NOMO-1 (cell line): ENCODE results near the gene DBH.

Experiments
- DNase-seq, 2 experiments: peaks; one replicate each; lab custom pipeline; 2025; ENCODE audit not compliant: unreplicated experiment in 2 of 2; lab: John Stamatoyannopoulos, UW

The DBH gene

DNA sequence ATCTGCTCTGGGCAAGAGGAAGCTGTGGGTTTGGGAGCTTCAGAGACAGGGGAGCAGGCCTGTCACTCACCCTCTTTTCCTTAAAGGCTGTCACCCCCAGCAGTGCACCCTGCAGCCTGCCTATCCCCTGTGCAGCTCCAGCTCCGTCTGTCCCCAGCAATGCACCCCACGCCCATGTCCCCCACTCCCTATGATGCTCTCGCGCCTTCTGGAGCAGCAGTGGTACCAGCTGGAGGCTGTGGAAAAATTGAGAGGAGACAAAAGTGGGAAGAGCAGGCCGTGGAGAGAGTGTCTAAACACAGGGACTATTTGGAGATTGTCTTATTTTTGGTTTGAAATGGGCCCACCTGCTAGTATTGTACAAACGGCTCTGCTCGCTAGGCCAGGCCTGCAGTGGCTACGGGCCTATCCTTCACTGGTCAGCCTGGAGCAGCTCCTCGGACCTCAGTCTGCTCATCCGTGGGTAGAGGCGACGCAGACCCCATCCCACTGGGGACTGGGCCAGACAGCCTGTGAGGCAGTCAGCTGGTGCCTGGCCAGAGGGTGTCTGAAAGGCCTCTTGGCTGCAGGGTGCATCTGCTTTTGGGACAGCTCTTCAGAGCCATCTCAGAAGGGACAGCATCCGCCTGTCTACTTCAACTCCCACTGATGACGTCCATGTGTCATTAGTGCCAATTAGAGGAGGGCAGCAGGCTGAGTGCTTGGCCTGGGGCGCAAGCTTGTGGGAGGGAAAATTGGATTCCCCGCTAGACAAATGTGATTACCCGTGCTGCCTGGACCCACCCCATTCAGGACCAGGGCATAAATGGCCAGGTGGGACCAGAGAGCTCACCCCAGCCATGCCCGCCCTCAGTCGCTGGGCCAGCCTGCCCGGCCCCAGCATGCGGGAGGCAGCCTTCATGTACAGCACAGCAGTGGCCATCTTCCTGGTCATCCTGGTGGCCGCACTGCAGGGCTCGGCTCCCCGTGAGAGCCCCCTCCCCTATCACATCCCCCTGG, at the start of gene DBH:
TSS of gene DBH (plus strand) at position 831 of the 999 bp plus-strand sequence. CDS start at position 840, 9 bp downstream.
- no peak for DNase-seq

DNA sequence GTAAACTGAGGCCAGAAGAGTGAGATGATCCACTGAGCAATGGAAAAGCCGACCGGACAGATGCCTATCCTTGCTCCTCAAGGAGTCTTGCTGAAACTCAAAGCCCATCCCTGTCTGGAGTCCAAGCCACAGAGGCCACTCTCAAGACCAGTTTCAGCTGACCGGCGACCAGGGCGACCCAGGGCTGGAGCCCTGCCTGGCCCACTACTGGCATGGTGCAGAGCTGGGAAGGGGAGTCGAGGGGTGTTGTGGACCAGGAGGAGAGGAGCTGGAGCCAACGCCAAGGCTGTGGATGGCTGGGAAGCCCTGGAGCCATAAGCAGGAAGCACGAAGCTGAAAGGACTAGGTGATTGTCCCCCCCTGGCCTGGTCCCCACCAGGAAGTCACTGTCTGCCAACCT, 49.1 kb upstream of the DBH start:
- DNase-seq = no peak

GRCh38 chr9:133587466-133587865, 48.7 kb upstream of the DBH start:
- DNase-seq = no peak

GRCh38 chr9:133589454-133590227, 46.5 kb upstream of the DBH start:
- no peak for DNase-seq

GRCh38 chr9:133590231-133590855, 45.8 kb upstream of the DBH start:
- DNase-seq = no peak

DNA sequence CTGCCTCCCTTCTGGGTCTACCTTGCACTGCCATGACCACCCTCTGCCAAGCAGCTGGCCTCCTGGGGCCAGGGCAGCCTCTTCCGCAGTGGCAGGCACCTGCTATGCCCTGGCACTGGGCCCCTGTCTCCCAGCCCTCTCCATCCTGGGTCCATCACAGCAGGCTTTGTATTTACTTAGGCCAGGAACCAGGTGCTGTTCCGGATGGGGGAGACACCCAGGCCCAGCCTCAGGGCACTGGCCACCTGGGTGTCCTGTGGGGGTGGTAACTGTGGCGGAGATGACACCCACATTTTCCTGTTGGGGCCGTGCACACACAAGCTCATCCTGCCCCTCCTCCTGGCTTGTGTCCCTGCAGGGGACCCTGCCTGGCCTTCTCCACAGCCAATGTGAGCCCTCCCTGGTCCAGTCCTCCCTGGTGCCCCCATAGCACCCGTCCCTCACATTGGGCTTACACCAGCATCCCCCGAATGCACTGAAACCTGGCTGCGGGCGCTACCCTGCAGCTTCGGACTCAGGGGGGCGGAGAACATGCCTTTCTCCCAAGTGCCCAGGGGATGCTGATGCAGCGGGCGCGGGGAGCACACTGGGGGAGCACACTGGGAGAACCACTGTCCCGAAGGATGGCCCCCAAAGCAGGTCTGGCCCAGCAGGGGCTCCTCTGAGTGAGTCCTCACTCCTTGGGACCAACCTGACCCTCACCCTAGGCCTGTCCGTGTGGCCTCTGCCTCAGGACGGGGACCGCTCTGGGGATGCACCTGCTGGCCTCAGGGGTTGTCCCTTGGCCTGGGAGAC, 44.9 kb upstream of the DBH start:
- no peak for DNase-seq

DNA sequence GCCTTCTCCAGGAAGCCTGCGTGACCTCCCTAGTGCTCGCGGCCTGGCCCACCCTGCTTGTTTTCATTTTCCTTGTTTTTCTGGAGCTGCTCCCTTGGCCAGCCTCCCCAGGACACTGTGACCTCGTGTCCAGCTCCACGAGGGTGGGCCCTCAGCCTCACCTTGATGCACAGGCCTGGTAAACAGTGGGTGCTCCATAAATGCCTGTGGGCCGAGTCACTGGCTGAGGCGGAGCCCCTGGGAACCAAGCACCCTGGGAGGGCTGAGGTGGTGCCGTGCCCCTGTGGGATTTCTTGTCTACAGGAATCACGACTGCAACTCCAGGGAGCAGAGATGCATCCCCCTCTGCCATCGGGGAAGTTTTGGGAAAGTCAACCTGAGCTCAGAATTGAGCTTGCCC, 44.2 kb upstream of the DBH start:
- DNase-seq = no peak

DNA sequence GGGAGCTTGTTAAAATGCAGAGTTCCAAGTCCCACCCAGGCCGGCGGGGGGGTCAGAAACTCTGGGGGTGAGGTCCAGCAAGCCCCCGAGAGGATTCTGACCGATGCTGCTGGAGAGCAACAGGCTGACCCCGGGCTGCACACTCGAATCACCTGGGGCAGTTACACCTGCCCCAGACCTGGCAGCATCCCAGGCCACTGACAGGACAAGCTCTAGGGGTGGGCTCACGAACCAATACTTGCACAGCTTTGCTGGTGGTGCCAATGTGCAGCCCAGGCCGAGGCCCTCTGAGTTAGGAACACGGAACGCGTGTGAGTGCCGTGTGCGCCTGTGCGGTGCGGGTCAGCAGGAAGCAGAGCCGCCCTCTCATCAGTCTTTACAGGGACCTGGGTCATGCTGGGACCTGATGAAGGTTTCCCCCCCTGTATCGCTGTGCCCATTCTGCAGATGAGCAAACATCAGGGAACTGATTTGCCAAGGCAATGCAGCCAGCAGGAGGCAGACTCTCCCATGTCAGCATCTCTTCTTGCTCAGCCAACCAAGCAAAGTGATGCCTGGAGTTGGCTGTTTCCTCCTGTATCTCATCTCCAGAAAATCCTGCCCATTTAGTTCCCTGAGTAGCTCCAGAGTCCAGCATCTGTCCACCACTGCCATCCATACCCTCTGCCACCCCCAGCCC, 43.3 kb upstream of the DBH start:
- DNase-seq = no peak

DNA sequence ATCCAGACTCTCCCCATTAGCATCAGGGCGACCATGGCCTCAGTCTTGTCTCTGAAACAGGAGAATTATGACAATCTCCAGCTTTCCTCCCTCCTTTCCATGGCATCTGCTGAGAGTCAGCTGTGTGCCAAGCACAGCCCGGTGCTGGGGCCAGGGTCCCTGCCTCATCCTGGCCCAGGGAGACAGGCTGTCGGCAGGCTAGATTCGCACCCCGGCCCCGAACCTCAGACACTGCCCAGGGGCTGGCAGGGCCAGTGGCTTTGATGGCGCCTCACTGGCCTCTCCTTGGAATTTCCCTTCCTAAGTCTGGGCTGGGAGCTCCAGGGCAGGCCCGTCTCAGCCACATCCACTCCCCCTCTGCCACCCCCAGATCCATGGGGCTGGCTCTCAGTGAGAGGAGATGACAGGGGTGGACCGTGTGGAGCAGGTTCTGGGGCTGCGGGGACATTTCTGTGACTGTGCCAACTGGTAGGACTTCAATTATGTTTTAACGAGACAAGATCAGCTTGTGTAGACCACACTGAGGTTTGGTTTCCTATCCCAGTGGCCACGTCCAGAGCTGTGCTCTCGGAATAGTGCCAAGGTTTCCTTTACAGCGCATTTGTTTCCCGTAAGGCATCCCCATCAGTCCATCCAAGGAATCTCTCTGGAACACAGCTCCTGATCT, 42.4 kb upstream of the DBH start:
- no peak for DNase-seq

- no peak for DNase-seq
These were observed 41.9 kb upstream of the DBH start for GRCh38 chr9:133594310-133594709.

- no peak for DNase-seq
These were observed 40.3 kb upstream of the DBH start for GRCh38 chr9:133595910-133596309.

- DNase-seq = no peak
These were observed 38.7 kb upstream of the DBH start for GRCh38 chr9:133597316-133597957.

- no peak for DNase-seq
These were observed 37.2 kb upstream of the DBH start for GRCh38 chr9:133598978-133599377.

DNA sequence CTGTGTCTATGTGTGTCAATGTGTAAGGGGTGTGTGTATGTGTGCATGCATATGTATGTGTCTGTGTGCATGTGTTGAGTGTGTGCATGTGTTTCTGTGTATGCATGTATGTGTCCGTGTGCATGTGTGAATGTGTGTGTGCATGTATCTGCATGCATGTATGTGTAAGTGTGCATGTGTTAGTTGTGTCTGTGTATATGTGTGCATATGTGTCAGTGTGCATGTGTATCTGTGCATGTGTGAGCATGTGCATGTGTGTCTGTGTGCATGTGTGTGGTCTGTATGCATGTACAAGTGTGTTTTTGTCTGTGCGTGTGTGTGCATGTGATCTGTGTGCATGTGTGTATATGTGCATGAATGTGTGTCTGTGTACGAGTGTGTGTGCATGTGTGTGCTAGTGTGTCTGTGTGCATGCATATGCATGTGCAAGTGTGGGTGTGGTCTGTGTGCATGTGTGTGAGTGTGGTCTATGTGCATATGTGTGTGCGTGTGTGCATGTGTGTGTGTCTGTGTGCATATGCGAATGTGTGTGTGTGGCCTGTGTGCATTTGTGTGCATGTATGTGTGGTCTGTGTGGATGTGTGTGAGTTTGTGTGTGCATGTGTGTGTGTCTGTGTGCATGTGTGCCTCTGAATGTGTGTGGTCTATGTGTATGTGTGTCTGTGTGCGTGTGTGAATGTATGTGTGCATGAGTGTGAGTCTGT, 36.5 kb upstream of the DBH start:
- no peak for DNase-seq

DNA sequence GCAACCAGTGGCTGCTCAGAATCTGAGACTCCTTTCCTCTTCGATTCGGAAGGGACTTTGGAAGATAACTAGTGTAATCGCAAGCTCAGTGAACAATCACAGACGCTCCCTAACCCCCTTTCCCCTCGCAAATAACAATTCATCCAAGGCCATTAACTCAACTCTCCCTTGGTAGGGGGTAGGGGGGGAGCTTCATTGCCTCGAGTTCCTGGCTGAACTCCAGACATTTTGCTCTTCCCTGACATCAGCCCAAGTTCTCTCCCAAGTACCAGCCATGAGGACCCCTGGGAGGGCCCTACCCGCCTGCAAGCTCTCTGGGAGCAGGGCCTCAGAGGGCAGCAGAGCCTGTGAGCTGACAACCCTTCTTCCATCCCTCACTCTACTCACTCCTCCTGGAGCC, 35.4 kb upstream of the DBH start:
- DNase-seq = no peak

DNA sequence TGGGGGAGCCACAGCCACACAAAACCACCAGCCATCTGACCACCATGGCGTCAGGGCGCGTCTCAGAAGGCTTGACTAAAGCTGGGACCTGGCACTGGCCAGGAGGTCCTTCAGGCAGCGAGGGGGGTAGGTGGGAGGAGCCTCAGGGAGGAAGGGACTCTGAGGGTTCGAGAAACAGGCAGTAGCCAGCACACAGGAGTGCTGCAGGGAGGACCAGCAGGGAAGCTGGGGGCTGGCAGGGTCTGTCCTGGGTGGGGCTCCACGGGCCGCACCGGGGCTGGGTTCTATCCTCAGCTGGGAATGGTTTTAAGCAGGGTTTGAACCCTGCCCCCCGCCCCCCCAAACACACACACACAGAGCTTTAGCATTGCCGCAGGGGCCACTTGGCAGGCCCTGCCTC, 34.4 kb upstream of the DBH start:
- no peak for DNase-seq

DNA sequence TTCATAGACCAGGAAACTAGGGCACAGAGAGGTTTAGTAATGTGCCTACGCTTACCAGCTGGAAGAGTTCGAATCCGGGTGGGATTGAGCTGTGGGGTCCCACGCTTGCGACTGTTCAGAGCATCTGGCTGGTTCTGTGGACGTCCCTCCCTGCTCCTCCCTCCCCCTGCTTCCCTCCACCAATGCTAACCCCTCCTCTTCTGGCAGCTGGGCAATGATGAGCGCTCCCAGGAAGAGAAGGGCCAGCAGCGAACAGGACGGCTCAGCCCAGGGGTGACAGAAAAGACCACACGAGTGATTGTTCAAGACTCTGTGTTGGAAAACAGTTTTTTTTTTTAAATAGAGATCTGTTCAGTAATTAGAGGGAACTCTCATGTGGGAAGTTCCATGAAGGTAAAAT, 33.9 kb upstream of the DBH start:
- no peak for DNase-seq
